Vein endothelial cell (primary cell): ENCODE results near the gene SUN3. TPM values are rescaled to one million over a fixed set of nuclear protein-coding genes. Genes with fewer than 3 reads are reported as not detected.

Experiments used
- total RNA-seq: library from RNA; depleted of rRNA; stranded (reverse); fragments of >200 nt; gene quantifications from 2 replicates; pipeline ENCODE4 v1.2.3, GENCODE V29; 2012

SUN3 gene, protein sequence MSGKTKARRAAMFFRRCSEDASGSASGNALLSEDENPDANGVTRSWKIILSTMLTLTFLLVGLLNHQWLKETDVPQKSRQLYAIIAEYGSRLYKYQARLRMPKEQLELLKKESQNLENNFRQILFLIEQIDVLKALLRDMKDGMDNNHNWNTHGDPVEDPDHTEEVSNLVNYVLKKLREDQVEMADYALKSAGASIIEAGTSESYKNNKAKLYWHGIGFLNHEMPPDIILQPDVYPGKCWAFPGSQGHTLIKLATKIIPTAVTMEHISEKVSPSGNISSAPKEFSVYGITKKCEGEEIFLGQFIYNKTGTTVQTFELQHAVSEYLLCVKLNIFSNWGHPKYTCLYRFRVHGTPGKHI
- total RNA-seq, result not detected in 2 replicates

DNA sequence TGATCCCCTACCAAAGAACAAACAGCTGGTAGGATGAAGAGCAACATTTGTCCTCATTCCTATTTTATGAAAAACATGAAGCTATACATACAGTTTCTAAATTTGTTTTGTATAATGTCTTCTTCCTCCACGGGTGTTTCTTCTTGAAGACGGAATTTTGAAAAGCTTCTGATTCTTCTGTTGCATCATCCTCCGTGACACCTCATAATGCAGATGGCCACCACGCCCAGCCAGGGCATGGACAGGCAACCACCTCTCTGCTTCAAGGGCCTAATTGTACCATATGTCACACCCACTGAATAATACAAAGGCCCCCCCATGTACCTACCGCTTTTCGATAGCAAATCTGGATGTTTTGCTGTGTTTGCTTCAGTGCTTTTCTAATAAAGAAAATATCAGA lies at the start of gene SUN3:
Gene SUN3 (minus strand): TSS at position 170 of the 400 bp plus-strand sequence. CDS start 169 bp downstream, at position 1.

DNA sequence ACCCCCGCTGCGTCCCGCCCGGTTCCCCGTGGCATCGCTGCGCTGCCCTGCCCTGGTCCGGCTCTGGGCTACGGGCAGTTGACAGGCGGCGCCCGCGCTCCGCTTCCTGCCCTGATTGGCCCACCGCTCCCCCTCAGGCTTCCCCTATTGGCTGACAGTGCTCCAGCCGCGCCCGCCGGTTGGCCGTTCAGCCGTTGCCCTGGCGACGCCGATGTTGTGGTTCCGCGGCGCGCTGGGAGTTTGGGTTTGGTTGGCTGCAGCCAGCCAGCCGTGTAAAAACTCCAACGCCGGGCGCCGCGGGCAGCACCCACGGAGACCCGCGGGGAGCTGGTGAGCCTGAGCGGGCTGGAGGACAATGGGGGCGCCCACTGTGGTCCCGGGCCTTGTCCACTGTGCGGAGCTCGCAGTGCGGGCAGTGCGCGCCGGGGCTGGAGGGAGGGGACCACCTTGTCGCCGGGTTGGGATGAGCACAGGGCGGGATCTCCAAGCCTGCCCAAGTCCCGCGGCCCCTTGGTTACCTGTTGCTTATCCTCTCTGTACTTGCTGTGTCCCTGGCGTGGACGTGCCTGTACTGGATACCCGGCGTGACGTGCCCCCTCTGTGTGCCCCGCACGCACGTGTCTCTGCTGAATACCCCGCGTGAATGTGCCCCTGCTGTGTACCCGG lies 6.5 kb upstream of the SUN3 start, which contains the start of gene C7orf57:
Gene C7orf57 (plus strand): TSS at position 243 of the 666 bp plus-strand sequence. CDS start 766 bp downstream, outside the sequence.

DNA sequence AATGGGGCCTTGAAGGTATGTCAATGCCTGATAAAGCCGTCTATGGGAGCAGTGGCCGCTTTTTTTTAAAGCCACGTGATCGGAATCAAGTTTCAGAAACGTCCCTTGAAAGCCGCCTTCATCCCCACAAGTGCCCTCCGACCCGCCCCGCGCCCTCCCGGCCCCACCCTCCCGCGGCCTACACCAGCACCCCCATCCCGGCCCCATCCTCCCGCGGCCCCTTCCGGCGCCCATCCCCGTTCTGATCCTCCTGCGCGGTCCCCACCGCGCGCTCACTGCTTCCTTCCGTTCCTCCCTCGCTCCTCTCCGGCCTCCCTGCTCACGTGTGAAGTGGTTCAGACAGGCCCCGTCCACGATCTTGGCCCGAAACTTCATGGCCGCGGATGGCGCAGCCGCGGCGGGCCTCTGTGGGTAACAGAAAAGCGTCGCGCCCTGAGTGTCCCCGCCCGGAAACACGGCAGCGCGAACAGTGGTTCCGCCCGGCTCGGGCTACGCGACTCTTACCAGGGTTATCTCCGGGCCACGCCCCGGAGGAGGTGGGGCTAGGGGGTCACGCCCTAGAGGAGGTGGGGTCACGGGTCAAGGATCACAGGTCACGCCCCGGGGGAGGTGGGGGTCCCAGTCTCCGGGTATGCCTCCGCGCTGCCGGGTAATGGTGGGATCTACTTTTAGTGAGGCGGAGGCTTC lies 49.6 kb downstream of the SUN3 start, which contains the start of gene HUS1:
Gene HUS1 (minus strand): TSS at position 471 of the 687 bp plus-strand sequence. CDS start 96 bp downstream, at position 375.

DNA sequence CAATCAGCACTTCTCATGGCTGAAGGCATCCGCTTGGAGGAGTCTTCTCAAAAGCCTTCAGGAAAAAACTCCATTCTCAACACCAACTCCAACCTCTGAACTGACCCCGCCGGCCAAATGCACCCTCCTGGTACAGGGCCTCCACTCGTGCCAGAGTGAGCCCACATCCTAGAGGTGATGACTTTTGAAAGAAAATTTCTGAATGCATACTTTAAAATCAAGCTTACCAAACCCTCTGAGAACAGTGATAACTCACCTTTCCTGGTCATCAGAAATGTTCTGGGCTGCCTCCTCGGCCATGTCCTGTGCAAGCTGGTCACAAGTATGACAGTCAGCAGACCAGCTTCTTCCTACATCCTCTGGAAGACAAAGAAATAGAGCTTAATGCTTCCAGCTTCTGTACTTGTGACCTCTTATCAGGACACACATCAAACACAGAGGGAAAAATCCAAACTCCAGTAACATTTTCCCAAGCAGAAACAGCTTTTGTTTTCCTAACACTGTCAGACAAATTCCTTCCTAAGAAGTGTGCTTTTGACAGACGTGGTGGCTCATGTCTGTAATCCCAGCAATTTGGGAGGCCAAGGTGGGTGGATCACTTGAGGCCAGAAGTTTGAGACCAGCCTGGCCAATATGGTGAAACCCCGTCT lies 80.6 kb downstream of the SUN3 start, which contains the start of gene PKD1L1:
Gene PKD1L1 (minus strand): TSS at position 326 of the 650 bp plus-strand sequence. CDS start 26 bp downstream, at position 300.

Other genes starting within 250 kb of the SUN3 start
- gene PKD1L1, start 80.6 kb downstream of the SUN3 start, total RNA-seq, result 1.6 and 3.4 TPM in 2 replicates
- gene HUS1, start 49.5 kb downstream of the SUN3 start, total RNA-seq, result 20.9 and 28.1 TPM in 2 replicates
- gene C7orf57, start 6.4 kb upstream of the SUN3 start, total RNA-seq, result not detected in 2 replicates
- 16.7 and 34.9 TPM in 2 replicates for gene UPP1, start 60.2 kb upstream of the SUN3 start, total RNA-seq
- gene ABCA13, start 142.4 kb upstream of the SUN3 start, total RNA-seq, result under 0.01 TPM in 2 replicates